GM19324 (cell line): ENCODE data around the gene ANKHD1.
"Not testable (repeated sequence)": the region's sequence is repeated elsewhere in the genome, so short reads cannot be mapped to it uniquely, and the experiment has no call there.

Experiments used
- ATAC-seq: cut with Tn5 transposase; IDR thresholded peaks from one replicate; pipeline ENCODE4 v1.9.1; 2021; ENCODE audit warnings: mild to moderate bottlenecking, moderate library complexity; ENCODE audit not compliant: unreplicated experiment, low FRiP score

The ANKHD1 gene

DNA sequence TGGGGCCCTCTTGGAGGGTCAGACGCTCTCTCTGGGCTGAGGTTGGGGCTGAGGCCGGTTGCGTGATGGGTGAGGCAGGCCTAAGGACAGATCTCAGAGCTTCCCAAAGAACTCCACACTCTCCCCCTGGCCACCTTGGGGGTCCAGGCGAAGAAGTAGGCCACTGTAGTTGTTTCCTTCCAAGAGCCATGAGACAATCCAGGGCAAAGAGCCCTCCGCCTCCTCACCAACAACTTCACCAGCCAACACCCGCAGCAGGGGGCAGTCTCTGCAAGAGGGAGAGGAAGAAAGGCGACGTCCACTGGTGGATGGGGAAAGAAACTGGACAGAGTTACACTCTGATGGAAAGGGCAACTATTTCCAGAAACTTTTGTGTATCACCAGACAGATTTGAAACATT is 173.7 kb downstream of the ANKHD1 start:
- ATAC-seq, result no peak

DNA sequence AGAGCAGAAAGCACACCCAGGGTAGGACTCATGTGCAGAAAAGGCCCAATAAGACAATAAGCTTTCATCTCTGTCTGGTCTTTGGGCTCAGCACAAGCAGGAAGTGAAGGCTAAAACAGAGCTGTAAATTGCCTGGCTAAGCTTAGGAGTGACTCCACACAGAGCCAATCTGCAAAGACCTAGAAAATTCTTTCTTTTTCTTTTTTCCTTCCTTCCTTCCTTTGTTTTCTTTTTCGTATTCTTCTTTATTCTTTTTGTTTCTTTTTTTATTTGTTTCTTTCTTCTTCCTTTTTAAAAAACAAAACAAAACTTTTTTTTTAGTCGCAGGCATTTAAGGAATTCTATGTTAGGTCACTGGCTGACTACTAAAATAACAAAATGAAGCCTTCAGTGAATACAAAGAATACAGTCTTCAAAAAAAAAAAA is 175.2 kb downstream of the ANKHD1 start:
- no peak for ATAC-seq

DNA sequence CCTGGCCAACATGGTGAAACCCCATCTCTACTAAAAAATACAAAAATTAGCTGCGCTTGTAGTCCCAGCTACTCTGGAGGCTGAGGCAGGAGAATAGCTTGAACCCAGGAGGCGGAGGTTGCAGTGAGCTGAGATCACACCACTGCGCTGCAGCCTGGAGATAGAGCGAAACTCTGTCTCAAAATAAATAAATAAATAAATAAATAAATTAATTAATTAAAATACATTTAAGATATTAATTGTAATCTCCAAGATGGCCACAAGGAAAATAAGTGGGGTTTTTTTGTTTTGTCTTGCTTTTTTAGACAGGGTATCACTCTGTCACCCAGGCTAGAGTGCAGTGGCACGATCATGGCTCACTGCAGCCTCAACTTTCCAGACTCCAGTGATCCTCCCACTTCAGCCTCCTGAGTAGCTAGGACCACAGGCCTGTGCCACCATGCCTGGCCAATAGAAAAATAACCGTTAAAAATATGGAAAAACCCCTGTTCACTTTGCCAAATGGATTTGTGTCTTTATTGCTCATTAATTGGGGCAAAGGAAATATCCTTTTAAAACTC is 177.6 kb downstream of the ANKHD1 start:
- ATAC-seq, result not testable (repeated sequence)

DNA sequence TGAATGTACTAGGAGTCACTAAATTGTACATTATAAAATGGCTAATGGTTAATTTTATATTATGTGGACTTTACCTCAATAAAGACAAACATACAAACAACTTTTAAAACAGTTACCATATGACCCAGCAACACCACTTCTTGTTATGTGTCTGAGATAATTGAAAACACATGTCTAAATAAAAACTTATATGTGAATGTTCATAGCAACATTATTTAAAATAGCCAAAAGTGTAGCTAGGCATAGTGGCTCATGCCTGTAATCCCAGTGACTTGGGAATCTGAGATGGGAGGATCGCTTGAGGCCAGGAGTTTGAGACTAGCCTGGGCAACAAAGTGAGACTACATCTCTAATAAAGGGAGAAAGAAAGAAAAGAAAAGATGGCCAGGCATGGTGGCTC is 185.9 kb downstream of the ANKHD1 start:
- no peak for ATAC-seq

DNA sequence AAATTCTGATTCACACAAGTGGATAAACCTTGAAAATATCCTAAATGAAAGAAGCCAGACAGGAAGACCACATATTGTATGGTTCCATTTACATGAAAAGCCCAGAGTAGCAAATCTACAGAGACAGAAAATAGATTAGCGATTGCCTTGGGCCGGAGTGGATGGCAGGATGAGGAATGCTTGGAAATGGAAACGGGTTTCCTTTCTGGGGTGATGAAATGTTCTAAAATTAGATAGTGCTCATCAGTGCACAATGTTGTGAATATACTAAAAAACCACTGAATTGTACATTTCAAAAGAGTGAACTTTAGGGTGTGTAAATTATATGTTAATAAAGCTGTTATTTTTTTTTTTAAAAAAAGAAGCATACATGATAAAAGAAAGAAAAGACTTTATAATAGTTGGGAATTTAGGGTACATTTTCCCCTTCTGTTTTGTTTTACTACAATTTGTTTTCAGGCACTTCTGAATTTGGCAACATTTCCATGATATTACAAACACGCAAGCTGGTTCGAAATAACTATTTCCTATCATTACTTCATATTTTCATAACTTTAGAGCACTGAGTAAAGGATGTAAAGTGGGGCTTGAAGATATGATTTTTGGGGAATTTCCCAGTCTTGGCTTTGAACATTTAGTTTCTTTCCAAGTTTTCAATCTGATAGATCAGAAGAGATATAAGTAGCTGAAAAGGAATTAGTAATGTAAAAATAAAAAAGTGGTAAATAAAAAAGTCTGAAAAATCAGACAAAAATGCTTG is 186.9 kb downstream of the ANKHD1 start:
- no peak for ATAC-seq
